H9 (cell line): ENCODE measurements around the gene FUT8. TPM values are rescaled to one million over a fixed set of nuclear protein-coding genes. Genes with fewer than 3 reads are reported as not detected.

Source experiments
- DNase-seq: peaks from one replicate; pipeline ENCODE4 v3.0.0-alpha.2; 2017
- H2AFZ ChIP-seq: one replicate; pipeline ENCODE4 v1.6.1; 2013; ENCODE audit warnings: mild to moderate bottlenecking, low read length, control low read depth, moderate library complexity
- H2AK5ac ChIP-seq: 2 replicates; pipeline ENCODE4 v1.6.1; 2013; ENCODE audit warnings: low read length, control low read depth, mixed read lengths; ENCODE audit not compliant: insufficient read length
- H2BK120ac ChIP-seq: one replicate; pipeline ENCODE4 v1.6.1; 2013; ENCODE audit warnings: low read depth, mild to moderate bottlenecking, low read length, control low read depth, inconsistent platforms; ENCODE audit not compliant: poor library complexity, severe bottlenecking
- H2BK12ac ChIP-seq: 2 replicates; pipeline ENCODE4 v1.6.1; 2013; ENCODE audit warnings: low read length, control low read depth, mixed read lengths, low read depth; ENCODE audit not compliant: insufficient read length
- H2BK15ac ChIP-seq: 2 replicates; pipeline ENCODE4 v1.6.1; 2013; ENCODE audit warnings: low read depth, low read length, control low read depth
- H2BK20ac ChIP-seq: one replicate; pipeline ENCODE4 v1.6.1; 2013; ENCODE audit warnings: low read depth, mild to moderate bottlenecking, low read length, control low read depth, inconsistent platforms; ENCODE audit not compliant: poor library complexity, severe bottlenecking
- H2BK5ac ChIP-seq: 2 replicates; pipeline ENCODE4 v1.6.1; 2013; ENCODE audit warnings: low read length, control low read depth, mixed read lengths; ENCODE audit not compliant: insufficient read length
- H3K14ac ChIP-seq: 2 replicates; pipeline ENCODE4 v1.6.1; 2013; ENCODE audit warnings: low read length, control low read depth; ENCODE audit not compliant: insufficient read depth
- H3K18ac ChIP-seq: 2 replicates; pipeline ENCODE4 v1.6.1; 2013; ENCODE audit warnings: low read depth, mild to moderate bottlenecking, mixed read lengths, low read length, control low read depth; ENCODE audit not compliant: insufficient read length
- H3K23ac ChIP-seq: 2 replicates; pipeline ENCODE4 v1.6.1; 2013; ENCODE audit warnings: low read length, control low read depth, mixed read lengths, low read depth; ENCODE audit not compliant: insufficient read length
- H3K23me2 ChIP-seq: 2 replicates; pipeline ENCODE4 v1.6.1; 2013; ENCODE audit warnings: low read depth, mild to moderate bottlenecking, mixed read lengths, low read length, control low read depth; ENCODE audit not compliant: insufficient read length, poor library complexity, severe bottlenecking
- H3K27ac ChIP-seq: 2 replicates; pipeline ENCODE4 v1.5.1; 2013; ENCODE audit warnings: low read length, control low read depth, mixed read lengths, low read depth; ENCODE audit not compliant: insufficient read length
- H3K27me3 ChIP-seq: 2 replicates; pipeline ENCODE4 v1.6.1; 2013; ENCODE audit warnings: low read length, control low read depth, inconsistent platforms; ENCODE audit not compliant: insufficient read depth
- H3K4ac ChIP-seq: 2 replicates; pipeline ENCODE4 v1.6.1; 2013; ENCODE audit warnings: low read depth, mild to moderate bottlenecking, control low read depth, inconsistent platforms, low read length, moderate library complexity
- H3K4me1 ChIP-seq: 2 replicates; pipeline ENCODE4 v1.6.1; 2013; ENCODE audit warnings: low read length, control low read depth, inconsistent platforms; ENCODE audit not compliant: insufficient read depth
- H3K4me2 ChIP-seq: 2 replicates; pipeline ENCODE4 v1.6.1; 2013; ENCODE audit warnings: low read length, control low read depth, mixed read lengths; ENCODE audit not compliant: insufficient read length, insufficient read depth
- H3K56ac ChIP-seq: 2 replicates; pipeline ENCODE4 v1.6.1; 2013; ENCODE audit warnings: low read depth, mild to moderate bottlenecking, mixed read lengths, low read length, control low read depth; ENCODE audit not compliant: insufficient read length
- H3K79me1 ChIP-seq: 2 replicates; pipeline ENCODE4 v1.6.1; 2013; ENCODE audit warnings: low read depth, mild to moderate bottlenecking, moderate library complexity, low read length, control low read depth, inconsistent platforms; ENCODE audit not compliant: insufficient read depth, poor library complexity, severe bottlenecking
- H3K79me2 ChIP-seq: 2 replicates; pipeline ENCODE4 v1.6.1; 2013; ENCODE audit warnings: low read length, control low read depth, inconsistent platforms; ENCODE audit not compliant: insufficient read depth
- H3K9ac ChIP-seq: 2 replicates; pipeline ENCODE4 v1.6.1; 2013; ENCODE audit warnings: low read length, control low read depth, mixed read lengths; ENCODE audit not compliant: insufficient read length; ENCODE audit errors: extremely low read depth
- H3K9me3 ChIP-seq: one replicate; pipeline ENCODE4 v1.6.1; 2013; ENCODE audit warnings: low read depth, low read length, inconsistent platforms; ENCODE audit not compliant: control insufficient read depth
- H3T11ph ChIP-seq: one replicate; pipeline ENCODE4 v1.6.1; 2013; ENCODE audit warnings: mild to moderate bottlenecking, low read length, control low read depth, inconsistent platforms
- H4K20me1 ChIP-seq: one replicate; pipeline ENCODE4 v1.6.1; 2013; ENCODE audit not compliant: control insufficient read depth, insufficient read length, insufficient read depth
- H4K5ac ChIP-seq: 2 replicates; pipeline ENCODE4 v1.6.1; 2013; ENCODE audit warnings: low read depth, mild to moderate bottlenecking, mixed read lengths, low read length, control low read depth; ENCODE audit not compliant: insufficient read length
- H4K8ac ChIP-seq: replicated peaks from 2 replicates; pipeline ENCODE4 v1.6.1; 2013; ENCODE audit warnings: low read length, control low read depth, mixed read lengths, low read depth; ENCODE audit not compliant: insufficient read length
- H4K91ac ChIP-seq: 2 replicates; pipeline ENCODE4 v1.6.1; 2013; ENCODE audit warnings: low read depth, mild to moderate bottlenecking, moderate library complexity, mixed read lengths, low read length, control low read depth; ENCODE audit not compliant: insufficient read length
- H3K27ac Mint-ChIP-seq, 3 experiments: 2 replicates in 2 of 3; 3 replicates in 1 of 3; pipeline ENCODE4 v1.8.0; 2020 to 2021; ENCODE audit warnings: mixed read lengths in 3 of 3, mild to moderate bottlenecking in 1 of 3, moderate library complexity in 1 of 3
- H3K27me3 Mint-ChIP-seq: 2 replicates; pipeline ENCODE4 v1.8.0; 2021; ENCODE audit warnings: low read depth, mild to moderate bottlenecking, moderate library complexity, mixed read lengths
- H3K36me3 Mint-ChIP-seq, 3 experiments: 2 replicates in 2 of 3; 3 replicates in 1 of 3; pipeline ENCODE4 v1.8.0; 2020 to 2021; ENCODE audit warnings: low read depth in 3 of 3, mixed read lengths in 3 of 3; ENCODE audit not compliant: insufficient read depth in 1 of 3
- H3K4me1 Mint-ChIP-seq, 2 experiments: 2 replicates each; pipeline ENCODE4 v1.8.0; 2020; ENCODE audit warnings: mixed read lengths in 2 of 2
- H3K4me3 Mint-ChIP-seq, 2 experiments: 2 replicates in 1 of 2; 3 replicates in 1 of 2; pipeline ENCODE4 v1.8.0; 2020 to 2021; ENCODE audit warnings: mild to moderate bottlenecking in 2 of 2, mixed read lengths in 2 of 2, moderate library complexity in 1 of 2
- H3K9me3 Mint-ChIP-seq, 2 experiments: 2 replicates in 1 of 2; 3 replicates in 1 of 2; pipeline ENCODE4 v1.8.0; 2020; ENCODE audit warnings: mild to moderate bottlenecking in 2 of 2, mixed read lengths in 2 of 2, moderate library complexity in 1 of 2
- CTCF ChIP-seq: fragments of 200-600 bp; sonication (generic); conservative IDR thresholded peaks from 3 replicates; pipeline ENCODE4 v1.8.0; 2021; ENCODE audit warnings: antibody characterized with exemption, mild to moderate bottlenecking
- WGBS: extraction: QIAGEN DNeasy Blood & Tissue Kit; methylation state at CpG from one replicate; pipeline ENCODE4 v1.1.7; 2013; ENCODE audit warnings: missing lambda C conversion rate, low lambda C conversion rate, mixed read lengths; ENCODE audit not compliant: insufficient read length; ENCODE audit errors: extremely low coverage; 5-methylcytosine and 5-hydroxymethylcytosine counted together
- total RNA-seq: library from RNA; stranded (reverse); gene quantifications from 2 replicates; pipeline ENCODE4 v1.2.1, GENCODE V29; 2021

FUT8 gene
- total RNA-seq, 1 experiment from 2014 or later = 44.3 TPM

- no CpG with 5 or more reads among the region's 4 CpGs for WGBS
- no peak overlapping the region for H4K91ac ChIP-seq
- Mint-ChIP-seq H3K27ac (no peak overlapping the region), H3K4me3 (no peak overlapping the region), H3K36me3 (peaks cover 7 to 12% (median 8%) of the 10 kb centered on the region in 3 experiments; a peak in 6 of 7 replicates), H3K9me3 (peaks cover 4 to 6% of the 10 kb centered on the region in 2 experiments), H3K27me3 (peaks cover 44% of the 10 kb centered on the region), H3K4me1 (peaks cover 3 to 8% of the 10 kb centered on the region in 2 experiments; a peak in 2 of 4 replicates)
- no peak for TF ChIP-seq CTCF
- no peak overlapping the region for H4K8ac ChIP-seq
- no peak overlapping the region for H3K9ac ChIP-seq
- no peaks in the 10 kb centered on the region for H3K23me2 ChIP-seq
- H3K14ac ChIP-seq = no peak overlapping the region
- H2BK120ac ChIP-seq = no peak overlapping the region
- H3K27me3 ChIP-seq = peaks cover 3% of the 10 kb centered on the region; the same call in 1 of the 2 replicates
- no peaks in the 10 kb centered on the region for H3K79me1 ChIP-seq
- H2BK20ac ChIP-seq = no peak overlapping the region
- H3K4me2 ChIP-seq = no peak overlapping the region
- H3K79me2 ChIP-seq = no peaks in the 10 kb centered on the region
- H4K5ac ChIP-seq = no peak overlapping the region
- no peak overlapping the region for H2AFZ ChIP-seq
- no peak overlapping the region for H2BK5ac ChIP-seq
- no peak overlapping the region for H3K56ac ChIP-seq
- no peak overlapping the region for H3K18ac ChIP-seq
- H4K20me1 ChIP-seq = no peaks in the 10 kb centered on the region
- H3K9me3 ChIP-seq = no peaks in the 10 kb centered on the region
- H3K4ac ChIP-seq = no peak overlapping the region
- H2AK5ac ChIP-seq = no peak overlapping the region
- no peaks in the 10 kb centered on the region for H3K4me1 ChIP-seq
- H3T11ph ChIP-seq = no peak overlapping the region
- H2BK12ac ChIP-seq = no peak overlapping the region
- H3K27ac ChIP-seq = no peak overlapping the region
- no peak overlapping the region for H2BK15ac ChIP-seq
- no peak for DNase-seq
- no peak overlapping the region for H3K23ac ChIP-seq
These were observed 87.5 kb downstream of the FUT8 start for GRCh38 chr14:65500075-65500474.
